Activated CD4-positive, alpha-beta T cell treated with anti-CD3 and anti-CD28 coated beads for 48 hours (primary cell): Measurements from ENCODE around the gene ZDHHC1.
"Not testable (repeated sequence)": the region's sequence is repeated elsewhere in the genome, so short reads cannot be mapped to it uniquely, and the experiment has no call there.

ENCODE experiments used
- DNase-seq: peaks from one replicate; pipeline ENCODE4 v3.0.0-alpha.2; 2020

Gene ZDHHC1

DNA sequence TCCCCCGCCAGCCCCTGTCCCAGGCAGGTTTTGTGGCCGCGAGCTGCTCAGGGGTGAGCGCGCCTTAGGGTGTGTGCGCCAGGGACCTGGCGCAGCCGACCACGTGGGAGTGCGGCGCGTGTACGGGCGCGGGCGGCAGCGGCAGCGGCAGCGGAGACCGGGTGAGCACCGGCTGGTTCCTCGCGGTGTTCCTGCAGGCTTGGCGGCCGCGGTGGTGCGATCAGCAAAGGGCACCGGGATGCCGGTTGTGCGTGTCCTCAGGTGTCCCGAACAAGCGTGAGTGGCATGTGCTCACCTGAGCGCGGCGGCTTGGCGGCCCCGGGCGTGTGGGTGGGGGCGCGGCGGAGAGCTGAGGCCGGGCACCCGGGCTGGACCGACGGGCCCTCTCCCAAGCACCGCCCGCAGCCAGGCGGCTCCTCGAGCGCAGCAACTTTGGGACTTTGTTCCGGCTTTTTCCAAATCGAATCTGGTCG is 14.3 kb upstream of the ZDHHC1 start:
- peak; percentile 46 for DNase-seq

DNA sequence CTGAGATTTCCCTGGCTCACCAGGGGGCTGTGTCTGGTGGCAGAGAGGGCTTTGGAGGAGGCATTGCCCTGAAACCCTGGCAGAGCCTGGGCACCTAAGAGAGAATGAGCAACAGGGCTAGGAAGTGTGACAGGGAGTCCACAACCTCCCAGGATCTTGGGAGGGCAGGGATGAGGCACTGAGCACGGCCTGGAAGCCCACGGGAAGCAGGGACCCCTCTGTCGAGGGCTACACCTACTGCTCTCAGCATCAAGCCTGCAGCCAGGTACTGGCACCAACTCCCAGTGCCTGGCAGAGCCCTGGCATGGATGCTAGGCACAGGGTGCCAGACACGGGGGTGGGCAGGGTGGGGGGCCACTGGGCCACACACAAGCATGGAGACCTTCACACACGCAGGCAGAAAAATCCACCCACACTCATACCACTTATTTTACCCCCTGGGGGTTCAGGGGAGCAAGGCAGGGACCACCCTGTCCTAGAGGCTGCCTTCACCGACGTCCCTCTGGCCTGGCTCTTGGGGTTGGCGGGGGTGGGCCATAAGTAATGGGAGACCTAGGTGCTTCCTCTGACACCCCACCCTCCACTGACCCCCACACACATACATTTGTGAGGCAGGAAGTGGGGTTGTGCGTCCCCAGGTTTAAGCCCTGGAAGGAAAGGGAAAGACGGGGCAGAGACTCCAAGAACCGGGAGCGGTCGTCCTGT is 13.7 kb upstream of the ZDHHC1 start:
- DNase-seq = no peak

DNA sequence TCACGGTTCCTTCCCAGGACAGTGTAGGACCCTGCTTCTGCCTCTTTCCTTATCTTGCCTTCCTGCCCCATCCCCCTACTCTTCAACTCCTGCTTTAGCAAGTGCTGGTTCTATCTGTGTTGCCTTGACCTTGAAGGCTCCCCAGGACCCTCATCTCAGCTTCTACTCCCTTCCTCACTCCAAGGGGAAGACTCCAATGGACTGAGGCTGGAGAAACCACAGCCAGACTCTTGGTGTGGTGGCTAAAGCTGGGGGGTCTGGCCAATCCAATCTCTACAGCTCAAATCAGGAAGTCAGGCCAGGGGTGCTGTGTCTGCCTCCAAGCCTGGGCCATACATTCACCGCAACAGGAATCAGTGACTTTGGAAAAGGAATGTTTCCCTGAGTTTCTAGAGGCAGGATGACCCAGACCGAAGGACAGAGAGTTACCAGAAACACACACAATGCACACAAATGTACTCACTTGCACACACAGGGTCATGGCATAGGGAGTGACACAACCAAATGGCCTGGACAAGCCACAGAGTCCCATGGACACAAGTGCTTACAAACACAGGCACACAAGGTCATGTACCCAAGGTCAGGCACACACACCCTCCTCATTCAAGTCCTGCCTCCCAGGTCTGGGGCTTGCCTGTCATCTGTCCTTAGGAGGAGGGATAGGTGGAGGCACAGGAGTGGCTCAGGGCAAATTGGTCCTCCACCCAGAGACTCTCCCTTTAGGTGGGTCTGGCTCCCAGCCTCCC is 12.9 kb upstream of the ZDHHC1 start:
- DNase-seq = no peak

DNA sequence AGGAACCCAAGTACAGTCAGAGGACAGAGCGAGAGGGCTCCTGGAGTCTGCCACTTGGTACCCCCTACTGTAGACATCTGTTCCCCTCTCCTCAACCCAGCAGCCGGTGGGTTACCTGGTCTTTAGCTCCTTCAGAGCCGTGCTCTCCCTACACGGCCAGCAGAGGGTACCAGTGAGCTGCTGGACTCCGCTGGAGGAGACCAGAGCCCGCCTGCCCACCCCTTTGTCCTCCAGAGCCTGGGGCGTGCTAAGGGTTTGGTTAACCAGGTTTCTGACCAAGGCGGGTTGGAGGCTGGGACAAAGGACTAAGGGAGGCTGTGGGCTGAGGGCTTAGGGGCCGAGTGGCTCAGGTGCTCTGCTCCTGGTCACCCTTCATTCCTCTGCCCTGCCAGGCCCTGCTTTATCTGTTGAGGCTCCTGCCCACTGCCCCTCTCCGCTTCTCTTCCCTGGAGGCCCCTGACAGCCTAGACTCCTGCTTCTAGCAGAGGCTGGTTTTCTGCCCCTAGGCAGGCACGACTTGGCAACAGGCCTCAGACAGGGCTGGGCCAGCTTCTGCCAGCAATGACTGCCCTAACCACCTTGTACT is 12.0 kb upstream of the ZDHHC1 start:
- peak; percentile 73 for DNase-seq

DNA sequence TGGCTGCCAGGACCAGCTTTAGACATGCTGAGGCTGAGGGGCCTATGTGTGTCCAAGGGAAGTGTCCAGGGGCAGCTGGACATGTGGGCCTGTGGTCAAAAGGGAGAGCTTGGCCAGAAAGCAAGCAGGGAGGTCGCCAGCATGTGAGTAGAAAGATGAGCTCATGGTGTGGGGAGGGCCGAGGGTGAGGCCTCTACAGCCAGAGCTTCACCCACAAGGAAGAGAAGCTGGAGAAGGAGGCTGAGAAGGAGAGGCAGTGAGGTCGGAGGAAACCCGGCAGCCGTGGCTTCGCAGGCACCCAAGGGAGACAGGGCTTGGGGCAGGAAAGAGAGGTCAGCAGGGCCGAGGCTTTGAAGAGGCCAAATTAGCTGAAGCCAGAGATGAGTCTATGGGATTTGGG is 10.7 kb upstream of the ZDHHC1 start:
- DNase-seq = no peak

DNA sequence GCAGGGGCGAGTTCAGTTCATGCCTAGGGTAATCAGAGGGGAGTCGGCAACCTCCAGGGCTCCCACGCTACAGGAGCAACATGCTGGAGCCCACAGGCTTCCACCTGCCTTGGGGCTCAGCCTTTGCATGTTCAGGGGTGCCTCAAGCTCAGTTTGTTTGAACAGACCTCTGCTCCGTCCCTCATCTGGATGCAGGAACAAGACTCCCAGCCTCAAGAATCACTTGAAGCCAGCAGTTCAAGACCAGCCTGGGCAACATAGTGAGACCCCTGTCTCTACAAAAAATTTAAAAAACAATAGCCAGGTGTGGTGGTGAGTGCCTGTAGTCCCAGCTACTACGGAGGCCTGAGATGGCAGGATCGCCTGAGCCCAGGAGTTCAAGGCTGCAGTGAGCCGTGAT is 9.7 kb upstream of the ZDHHC1 start:
- no peak for DNase-seq

DNA sequence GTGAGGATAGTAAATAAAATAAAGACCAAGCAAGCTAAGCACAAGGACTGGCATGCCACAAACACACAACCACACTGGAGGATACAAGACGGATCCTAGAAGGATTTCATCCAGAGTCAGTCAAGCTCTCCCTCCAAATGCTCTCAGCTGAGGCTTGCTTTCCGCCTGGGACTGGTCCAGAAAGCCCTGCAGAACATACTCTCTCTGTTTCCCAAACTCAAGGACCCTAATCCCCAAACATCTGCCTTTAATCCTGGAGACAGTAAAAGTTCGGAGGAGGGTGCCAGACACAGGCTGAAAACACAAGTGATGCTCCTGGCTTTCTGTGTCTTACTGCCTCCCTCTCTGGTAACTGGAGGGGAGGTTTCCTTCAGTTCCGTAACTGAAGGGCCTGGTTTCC is 9.3 kb upstream of the ZDHHC1 start:
- DNase-seq = no peak

DNA sequence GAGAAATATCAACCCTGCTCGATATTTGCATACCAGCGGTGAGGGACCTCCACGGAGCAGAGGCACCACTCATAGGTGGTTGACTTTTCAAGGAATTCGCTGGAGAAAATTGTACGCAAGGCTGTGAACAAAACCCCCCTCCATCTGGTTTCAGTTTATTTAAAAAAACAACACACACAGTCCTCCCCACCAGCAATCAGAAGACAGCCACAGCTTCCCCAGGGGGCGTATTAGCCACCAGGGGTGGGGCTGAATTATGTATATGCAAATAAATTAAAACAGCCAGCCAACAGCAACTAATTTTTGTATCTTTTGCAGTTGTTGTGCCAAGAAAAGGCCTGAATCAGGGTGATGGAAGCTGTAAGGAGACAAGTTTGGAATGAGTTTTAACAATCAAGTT is 8.8 kb upstream of the ZDHHC1 start:
- no peak for DNase-seq

DNA sequence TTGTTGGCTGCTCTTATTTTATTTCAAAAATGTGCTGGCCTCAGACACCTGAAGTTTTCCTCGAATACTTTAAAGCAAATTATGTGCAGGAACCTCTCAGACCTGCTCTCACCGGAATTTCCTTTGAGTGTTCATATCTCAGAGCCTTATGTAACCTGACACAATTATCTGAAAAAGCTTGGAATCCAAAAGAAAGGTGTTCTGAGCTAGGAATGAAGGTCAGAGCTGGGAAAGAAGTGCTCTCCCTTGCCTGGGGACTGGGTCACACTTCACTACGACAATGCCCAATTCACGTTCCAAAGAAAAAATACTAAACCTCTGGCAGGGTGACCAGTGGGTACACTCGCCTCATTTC is 8.0 kb upstream of the ZDHHC1 start:
- DNase-seq = no peak

DNA sequence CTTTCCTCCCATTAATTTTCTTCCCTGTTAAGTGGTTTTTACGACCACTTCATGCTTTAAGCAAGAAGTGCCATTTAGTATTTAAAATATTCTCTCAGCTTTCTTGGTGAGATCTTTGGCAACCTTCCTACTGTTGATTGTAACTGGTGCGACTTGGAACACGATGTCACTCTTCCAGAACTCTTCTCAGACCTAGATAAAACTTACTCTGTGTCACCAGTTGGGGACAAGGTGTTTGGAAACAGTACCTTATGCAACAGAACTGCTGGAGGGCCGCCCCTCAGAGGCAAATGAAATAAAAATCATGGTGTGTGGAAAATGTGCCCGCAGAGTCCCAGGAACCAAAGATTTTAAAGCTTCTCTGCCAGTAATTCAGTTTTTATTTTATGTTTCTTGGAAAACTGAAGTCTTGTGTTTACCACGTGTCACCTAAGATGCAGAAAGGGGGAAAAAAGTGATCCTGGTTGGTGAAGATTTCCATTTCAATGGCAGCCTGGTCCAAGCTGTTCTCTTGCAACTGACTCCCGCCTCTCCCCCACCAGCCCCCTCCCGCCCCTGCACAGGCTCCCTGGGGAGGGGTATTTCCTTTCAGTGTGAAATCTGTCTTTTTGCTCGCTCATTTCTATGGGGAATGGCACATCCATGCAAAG is 7.5 kb upstream of the ZDHHC1 start:
- no peak for DNase-seq

DNA sequence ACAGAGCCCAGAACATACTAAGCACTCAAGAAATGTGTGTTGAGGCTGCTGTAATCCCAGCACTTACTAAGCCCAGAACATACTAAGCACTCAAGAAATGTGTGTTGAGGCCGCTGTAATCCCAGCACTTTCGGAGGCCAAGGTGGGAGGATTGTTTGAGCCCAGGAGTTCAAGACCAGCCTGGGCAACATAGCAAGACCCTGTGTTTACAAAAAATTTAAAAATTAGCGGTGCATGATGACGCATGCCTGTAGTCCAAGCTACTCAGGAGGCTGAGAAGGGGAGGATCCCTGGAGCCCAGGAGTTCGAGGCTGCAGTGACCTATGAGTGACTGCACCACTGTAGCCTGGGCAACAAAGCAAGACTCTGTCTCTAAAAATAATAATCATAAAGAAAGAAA is 6.7 kb upstream of the ZDHHC1 start:
- no peak for DNase-seq

DNA sequence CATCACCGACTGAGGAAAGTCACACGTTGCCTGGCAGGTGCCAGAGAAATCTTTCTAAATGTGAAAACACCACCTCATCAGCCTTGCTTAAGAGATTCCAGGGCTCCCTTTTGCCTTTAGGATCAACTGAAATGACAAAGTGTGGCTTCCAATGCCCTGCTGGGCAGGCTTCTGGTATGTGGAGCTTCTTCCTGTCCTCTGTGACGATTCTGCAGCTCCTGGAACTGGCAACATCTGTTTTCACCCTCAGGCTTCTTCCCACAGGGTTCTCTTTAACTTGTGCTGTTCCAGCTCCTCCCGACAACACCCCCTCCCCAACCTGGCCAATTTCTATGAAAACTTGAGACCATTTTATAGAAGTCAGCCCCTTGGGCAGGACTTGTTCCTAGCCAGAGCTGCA is 4.8 kb upstream of the ZDHHC1 start:
- DNase-seq = no peak

DNA sequence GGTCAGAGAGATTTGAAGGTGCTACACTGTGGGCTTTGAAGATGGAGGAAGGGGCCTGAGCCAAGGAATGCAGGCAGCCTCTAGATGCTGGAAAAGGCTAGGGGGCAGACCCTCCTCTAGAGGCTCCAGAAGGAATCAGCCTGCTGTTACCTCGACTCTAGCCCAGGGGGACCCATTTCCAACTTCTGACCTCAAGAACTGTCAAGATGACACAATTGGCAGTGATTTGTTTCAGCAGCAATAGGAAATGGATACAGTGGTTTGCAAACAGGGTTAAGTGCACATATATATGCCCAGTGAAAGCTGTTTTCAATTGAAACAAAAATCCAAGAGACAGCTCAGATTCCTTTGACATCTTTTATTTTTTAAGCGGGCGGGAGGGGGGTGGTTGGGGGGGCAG is 3.7 kb upstream of the ZDHHC1 start:
- no peak for DNase-seq

DNA sequence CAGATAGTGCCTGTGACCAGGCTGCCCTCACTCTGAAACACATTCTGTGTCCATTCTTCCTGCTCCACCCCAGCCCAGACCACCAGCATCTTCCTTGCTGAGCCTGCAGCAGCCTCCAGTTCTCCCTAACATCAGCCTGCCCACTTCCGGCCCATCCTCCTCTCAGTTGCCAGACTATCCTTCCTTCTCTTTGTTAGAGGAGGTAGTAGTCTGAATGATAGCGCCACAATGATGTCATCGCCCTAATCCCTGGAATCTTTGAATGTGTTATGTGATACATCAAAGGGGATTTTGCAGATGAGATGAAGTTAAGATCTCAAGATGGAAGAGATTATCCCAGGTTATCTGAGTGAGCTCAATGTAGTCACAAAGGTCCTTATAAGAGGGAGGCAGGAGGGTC is 3.2 kb upstream of the ZDHHC1 start:
- no peak for DNase-seq

DNA sequence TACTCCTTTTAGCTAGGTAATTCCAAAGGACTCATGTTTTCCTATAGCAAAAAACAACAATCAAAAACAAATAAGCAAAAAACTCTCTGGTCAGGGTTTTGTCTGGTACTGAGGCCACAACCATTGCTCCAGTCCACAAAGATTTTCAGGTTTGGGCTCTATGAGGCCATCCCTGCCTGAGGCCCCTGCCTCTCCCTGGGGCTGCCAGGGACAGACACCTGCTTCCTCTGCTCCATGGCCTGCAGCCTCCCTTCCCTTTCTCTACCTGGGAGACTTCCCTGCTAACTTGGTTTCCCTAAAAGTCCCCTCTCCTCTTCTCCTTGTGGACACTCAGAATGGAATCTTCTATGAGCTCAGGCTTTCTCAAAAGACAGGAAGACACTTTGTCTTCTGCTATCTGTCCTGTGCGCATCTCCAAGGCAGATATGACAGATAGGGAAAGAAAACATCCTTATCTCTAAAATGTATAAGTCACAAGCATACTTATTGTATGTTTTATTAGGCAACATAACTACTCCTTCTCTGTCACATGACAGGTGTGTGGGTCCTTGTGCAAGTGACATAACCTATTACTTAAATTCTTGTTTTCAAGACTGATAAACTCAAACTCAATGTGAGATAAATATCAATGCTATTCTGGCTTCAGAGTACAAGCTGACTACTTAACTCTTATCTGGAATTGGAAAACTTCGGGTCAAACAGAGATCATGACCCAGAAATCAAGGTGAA is 1.2 kb upstream of the ZDHHC1 start:
- no peak for DNase-seq

DNA sequence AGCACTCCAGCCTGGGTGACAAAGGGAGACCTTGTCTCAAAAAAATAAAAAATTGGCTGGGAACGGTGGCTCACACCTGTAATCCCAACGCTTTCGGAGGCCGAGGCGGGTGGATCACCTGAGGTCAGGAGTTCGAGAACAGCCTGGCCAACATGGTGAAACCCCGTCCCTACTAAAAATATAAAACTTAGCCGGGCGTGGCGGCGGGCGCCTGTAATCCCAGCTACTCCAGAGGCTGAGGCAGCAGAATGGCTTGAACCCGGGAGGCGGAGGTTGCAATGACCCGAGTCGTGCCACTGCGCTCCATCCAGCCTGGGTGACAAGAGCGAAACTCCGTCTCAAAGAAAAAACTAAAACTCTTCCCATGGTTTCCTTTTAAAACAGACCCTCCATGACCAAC is 856 bp downstream of the ZDHHC1 start:
- not testable (repeated sequence) for DNase-seq

DNA sequence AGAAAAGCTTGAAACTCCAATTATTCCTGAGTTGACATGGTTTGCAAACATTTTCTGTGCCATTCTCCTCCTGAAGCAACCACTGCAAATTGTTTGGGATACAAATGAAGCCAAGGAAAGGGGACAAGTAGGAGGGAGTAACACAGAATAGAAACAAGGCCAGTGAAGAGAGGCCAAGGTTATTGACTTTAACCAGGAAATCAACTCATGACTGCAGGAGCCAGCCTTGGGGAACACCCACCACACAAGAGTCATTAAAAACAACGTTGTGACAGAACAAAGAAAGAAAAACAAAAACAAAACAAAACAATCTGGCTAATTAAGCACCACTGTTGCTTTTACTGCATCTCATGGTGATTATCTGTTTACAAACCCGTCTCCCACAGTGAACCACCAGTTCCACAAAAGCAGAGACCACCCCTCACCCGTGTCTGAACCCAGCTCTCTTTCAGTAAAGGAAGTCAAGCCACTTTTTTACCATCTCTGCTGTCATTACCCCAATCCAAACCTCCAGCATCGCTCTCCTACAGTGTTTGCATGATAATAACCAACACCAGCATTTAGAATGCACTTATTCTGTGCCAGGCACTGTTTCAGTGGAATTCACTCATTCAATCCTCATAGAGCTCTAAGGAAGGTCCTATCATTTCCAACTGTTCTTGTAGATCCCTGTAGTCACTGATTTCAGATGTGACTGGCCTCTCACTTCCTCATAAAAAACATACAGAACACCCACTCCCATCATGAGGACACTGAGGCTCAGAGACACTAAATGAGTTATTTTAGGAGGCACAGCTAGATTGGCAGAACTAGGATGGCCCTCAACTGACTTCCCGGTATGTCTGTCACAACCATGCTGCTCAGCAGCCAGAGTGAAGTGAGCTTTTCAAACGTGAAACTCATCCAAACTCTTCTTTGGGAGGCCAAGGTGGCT is 2.0 kb downstream of the ZDHHC1 start:
- no peak for DNase-seq

DNA sequence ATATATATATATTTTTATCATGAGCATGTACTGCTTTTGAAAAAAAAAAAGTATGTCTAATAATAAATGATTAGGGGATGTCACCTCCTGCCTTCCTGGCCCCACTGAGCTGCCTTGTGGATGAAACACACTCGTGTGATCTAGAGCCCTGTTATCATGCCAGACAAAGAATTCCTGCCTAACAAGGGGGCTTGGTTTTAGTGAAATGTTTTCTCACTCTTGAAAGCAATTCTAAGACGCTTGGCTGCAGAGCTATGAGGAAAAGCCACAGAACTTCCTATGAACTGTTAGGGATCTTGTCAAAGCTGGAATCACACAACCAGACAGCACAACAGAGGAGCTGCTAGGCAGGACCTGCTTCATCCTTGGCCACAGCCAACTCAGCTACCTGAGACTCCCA is 4.0 kb downstream of the ZDHHC1 start:
- no peak for DNase-seq

DNA sequence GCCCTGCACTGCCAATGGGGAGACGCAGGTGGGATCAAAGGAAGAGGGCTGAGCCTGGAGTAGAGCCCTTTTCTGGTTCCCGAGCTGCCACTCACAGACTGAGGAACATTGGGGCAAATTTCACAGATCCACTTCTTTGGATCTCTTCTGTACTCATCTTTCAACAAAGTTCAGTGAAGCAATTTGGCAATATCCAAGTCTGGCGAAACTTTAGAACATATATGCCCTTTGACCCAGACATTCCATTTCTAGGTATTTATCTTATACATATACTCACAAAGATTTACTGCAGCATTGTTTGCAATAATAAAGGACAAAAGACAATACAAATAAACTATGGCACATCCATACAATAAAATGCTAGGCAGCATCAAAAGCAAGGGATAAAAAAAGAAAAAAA is 4.9 kb downstream of the ZDHHC1 start:
- no peak for DNase-seq

DNA sequence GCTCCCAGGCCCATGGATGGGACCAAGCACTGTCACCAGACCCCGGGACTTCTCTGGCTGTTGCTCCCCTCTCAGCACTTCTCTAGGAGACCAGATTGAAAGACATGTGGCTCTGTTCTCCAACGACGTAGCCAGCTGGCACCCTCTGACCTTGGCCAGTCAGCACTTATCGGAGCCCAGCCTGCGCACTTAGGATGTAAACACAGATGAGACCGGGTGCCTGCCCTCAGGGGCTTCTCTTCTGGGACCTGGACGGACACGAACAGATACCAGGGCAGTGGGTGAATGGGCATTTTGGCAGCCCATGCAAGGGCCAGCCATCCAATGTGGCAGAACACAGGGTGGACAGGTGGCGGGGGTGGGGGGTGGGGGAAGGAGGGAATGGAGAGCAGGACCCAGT is 6.6 kb downstream of the ZDHHC1 start:
- no peak for DNase-seq

DNA sequence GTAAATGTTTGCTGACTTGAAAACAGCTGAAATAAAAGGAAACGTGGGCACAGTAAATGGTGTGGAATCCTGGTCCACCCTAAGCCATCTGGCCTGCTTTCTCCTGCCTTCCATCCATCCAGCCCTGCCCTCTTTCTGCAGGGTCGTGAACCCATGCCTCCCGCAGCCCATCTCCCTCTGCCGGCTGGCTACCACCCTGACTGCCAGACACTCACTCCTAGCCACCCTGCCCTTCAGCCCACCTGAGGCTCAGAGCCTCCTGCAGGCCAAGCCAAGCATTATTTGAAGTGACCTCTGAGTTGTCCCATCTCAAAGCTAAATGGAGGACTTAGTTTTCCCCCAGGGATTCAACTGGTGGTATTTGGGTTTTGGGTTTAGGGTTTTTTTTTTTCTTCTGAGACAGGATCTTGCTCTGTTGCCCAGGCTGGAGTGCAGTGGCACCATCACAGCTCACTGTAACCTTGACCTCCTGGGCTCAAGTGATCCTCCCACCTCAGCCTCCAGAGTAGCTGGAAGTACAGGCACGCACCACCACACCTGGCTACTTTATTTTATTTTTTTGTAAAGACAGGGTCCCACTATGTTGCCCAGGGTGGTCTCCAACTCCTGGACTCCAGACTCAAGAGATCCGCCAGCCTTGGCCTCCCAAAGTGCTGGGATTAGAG is 8.4 kb downstream of the ZDHHC1 start:
- DNase-seq = no peak
